ENCODE data around the gene HDAC9.
"Not testable (repeated sequence)": the region's sequence is repeated elsewhere in the genome, so short reads cannot be mapped to it uniquely, and the experiment has no call there.

Gene HDAC9

DNA sequence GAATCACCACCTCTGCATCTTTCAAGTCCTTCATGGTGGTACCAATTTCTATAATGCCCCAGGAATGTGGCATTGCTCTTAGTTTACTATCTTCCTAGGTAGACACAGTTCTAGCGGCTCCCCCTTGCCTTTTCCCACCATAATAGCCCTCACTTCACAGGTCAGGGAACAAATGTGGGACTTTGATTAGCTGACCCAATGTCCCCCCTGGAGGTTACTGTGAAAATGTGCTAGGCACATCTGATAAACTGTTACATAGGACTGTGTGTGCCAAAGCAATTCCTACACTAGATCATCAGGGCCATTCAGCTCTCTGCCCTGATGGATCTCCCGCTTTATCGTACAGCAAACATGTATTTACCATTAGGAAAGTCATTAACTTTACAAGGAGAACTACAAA, 527.9 kb downstream of the HDAC9 start:
- Mint-ChIP-seq H3K9me3 (ENCODE audit: low read depth) (peaks cover under 1% of the 10 kb centered on the region), H3K4me3 (no peak overlapping the region), H3K27ac (no peak overlapping the region), H3K27me3 (no peaks in the 10 kb centered on the region), H3K36me3 (no peaks in the 10 kb centered on the region), H3K4me1 (ENCODE audit: low read depth) (no peaks in the 10 kb centered on the region)

DNA sequence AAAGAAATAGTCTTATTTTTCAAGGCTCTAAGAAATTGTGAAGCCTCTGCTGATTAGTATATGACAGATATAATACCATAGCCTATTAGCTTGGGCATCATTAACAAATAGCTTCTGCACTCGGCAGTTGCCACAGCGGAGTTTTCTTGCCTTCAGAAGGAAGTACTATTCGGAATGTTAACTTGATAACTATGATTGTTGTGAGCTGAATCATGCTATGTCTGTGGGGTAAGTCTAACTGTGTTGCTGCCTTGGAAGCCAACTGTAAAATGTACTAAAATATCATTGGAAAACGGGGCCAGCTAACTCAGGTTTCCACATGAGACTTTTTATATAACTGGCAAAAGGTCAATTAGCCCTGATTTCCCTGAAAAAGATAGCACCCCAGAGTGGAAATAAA, 528.7 kb downstream of the HDAC9 start:
- Mint-ChIP-seq H3K4me3 (no peak overlapping the region), H3K27ac (no peak overlapping the region), H3K36me3 (no peaks in the 10 kb centered on the region), H3K4me1 (ENCODE audit: low read depth) (no peaks in the 10 kb centered on the region), H3K9me3 (ENCODE audit: low read depth) (no peaks in the 10 kb centered on the region), H3K27me3 (no peaks in the 10 kb centered on the region)

DNA sequence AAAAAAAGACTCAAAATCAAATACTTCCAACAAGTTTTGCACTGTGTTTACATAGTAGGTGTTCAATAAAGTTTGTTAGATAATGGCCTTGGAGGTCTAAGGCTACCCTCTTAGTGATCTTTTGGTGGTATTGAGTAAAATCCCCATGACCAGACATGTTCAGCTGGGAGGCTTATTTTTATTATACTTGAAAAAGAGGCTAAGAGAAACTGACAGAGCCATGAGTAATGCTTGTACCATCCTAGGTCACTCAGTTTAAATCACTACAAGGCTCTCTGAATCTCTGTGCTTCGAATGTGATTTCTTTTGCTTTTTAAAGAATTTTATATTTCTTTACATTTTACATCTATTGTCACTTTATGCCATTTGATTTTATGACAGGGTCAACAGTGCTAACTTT, 531.3 kb downstream of the HDAC9 start:
- no peak overlapping the region for H3K27ac Mint-ChIP-seq
- H3K27me3 Mint-ChIP-seq, result no peaks in the 10 kb centered on the region
- no peak overlapping the region for H3K4me3 Mint-ChIP-seq
- H3K36me3 Mint-ChIP-seq, result no peaks in the 10 kb centered on the region
- H3K9me3 Mint-ChIP-seq (ENCODE audit: low read depth), result no peaks in the 10 kb centered on the region
- no peaks in the 10 kb centered on the region for H3K4me1 Mint-ChIP-seq (ENCODE audit: low read depth)

DNA sequence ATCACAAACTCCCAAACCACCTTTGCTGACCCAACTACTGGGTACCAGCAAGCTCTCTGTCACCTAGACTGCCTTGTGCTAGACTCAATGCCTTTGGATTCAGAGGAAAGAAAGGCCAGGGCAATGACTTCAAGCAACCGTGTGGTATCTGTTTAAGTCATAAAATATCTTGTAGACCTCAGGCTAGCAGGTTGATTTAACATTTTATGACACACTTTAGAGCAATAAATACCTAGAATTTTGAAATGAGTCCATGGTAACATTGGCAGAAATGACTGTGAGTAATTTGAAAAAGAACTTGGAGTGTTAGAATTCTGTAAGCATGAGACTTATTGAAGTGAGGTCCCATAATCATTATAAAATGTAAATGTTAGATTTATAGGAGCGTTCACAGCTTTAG, 534.7 kb downstream of the HDAC9 start:
- Mint-ChIP-seq H3K9me3 (ENCODE audit: low read depth) (no peaks in the 10 kb centered on the region), H3K27ac (no peak overlapping the region)

DNA sequence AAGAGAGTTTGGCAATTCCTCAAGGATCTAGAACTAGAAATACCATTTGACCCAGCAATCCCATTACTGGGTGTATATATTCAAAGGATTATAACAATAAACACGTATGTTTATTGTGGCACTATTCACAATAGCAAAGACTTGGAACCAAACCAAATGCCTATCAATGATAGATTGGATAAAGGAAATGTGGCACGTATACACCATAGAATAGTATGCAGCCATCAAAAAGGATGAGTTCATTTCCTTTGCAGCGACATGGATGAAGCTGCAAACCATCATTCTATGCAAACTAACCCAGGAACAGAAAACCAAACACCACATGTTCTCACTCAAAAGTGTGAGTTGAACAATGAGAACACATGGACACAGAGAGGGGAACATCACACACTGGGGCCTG, 537.4 kb downstream of the HDAC9 start:
- not testable (repeated sequence) for H3K36me3 Mint-ChIP-seq; H3K9me3 Mint-ChIP-seq (ENCODE audit: low read depth); H3K4me3 Mint-ChIP-seq; H3K4me1 Mint-ChIP-seq (ENCODE audit: low read depth); H3K27me3 Mint-ChIP-seq; H3K27ac Mint-ChIP-seq

More for the DNA sequence above, 534.7 kb downstream of the HDAC9 start:
- H3K4me1 Mint-ChIP-seq (ENCODE audit: low read depth), result no peaks in the 10 kb centered on the region
- no peak overlapping the region for H3K4me3 Mint-ChIP-seq
- H3K36me3 Mint-ChIP-seq, result no peaks in the 10 kb centered on the region
- no peaks in the 10 kb centered on the region for H3K27me3 Mint-ChIP-seq

DNA sequence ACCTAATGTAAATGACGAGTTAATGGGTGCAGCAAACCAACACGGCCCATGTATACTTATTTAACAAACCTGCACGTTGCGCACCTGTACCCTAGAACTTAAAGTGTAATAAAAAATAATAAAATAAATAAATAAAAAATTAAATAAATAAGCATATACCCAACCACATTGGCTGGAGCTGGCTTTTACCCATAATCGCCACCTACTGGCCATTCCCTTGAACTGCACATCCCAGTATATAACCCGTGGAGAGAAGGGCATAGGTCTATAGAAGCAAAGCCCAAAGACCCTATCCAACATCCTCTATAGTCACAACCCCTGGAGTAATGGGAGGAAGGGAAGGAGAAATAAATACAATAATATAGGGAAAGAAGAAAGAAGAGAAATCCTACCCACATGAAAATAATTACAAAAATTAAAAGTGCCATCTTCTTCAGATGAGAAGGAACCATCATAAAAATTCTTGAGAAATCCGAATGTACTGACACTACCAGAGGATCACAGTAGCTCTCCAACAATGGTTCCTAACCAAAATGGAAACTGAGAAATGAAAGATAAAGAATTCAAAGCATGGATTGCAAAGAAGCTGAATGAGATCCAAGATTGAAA, 556.3 kb downstream of the HDAC9 start:
- Mint-ChIP-seq H3K4me1 (ENCODE audit: low read depth) (no peaks in the 10 kb centered on the region), H3K27me3 (no peaks in the 10 kb centered on the region)

More for the DNA sequence above, 556.3 kb downstream of the HDAC9 start:
- Mint-ChIP-seq H3K9me3 (ENCODE audit: low read depth) (peaks cover 11% of the 10 kb centered on the region), H3K36me3 (no peaks in the 10 kb centered on the region), H3K4me3 (no peak overlapping the region), H3K27ac (no peak overlapping the region)

Data from activated naive CD8-positive, alpha-beta T cell (primary cell).